Thoracic aorta (tissue), 2 donors: ENCODE results near the gene CLDND2. TPM values are rescaled to one million over a fixed set of nuclear protein-coding genes. Genes with fewer than 3 reads are reported as not detected.
"Not testable (repeated sequence)": the region's sequence is repeated elsewhere in the genome, so short reads cannot be mapped to it uniquely, and the experiment has no call there.

ENCODE experiments used
- ATAC-seq: fragments of 150-250 bp; one replicate; pipeline ENCODE4 v1.8.0; 2017; ENCODE audit warnings: low read depth; ENCODE audit not compliant: insufficient number of reproducible peaks, low FRiP score
- DNase-seq: peaks from one replicate; pipeline ENCODE4 v3.0.0-alpha.2; 2020; ENCODE audit warnings: low spot score
- H3K27ac ChIP-seq, 2 donors: fragments of 200-600 bp; sonication (generic); 1 replicate in 1 of 2; 2 replicates in 1 of 2; pipeline ENCODE4 v1.5.1; 2016; ENCODE audit warnings: mild to moderate bottlenecking in 2 of 2, moderate library complexity in 2 of 2
- H3K27me3 ChIP-seq: fragments of 200-600 bp; sonication (generic); replicated peaks from 2 replicates; pipeline ENCODE4 v1.6.0; 2016; ENCODE audit warnings: mild to moderate bottlenecking; ENCODE audit not compliant: insufficient read depth
- H3K36me3 ChIP-seq: fragments of 200-600 bp; sonication (generic); one replicate; pipeline ENCODE4 v1.5.1; 2016
- H3K4me1 ChIP-seq, 2 donors: fragments of 200-600 bp; sonication (generic); 1 replicate in 1 of 2; 2 replicates in 1 of 2; pipeline versions ENCODE4 v1.5.1 to v1.6.0; 2016; ENCODE audit warnings: low read depth in 2 of 2, mild to moderate bottlenecking in 1 of 2; ENCODE audit not compliant: control insufficient read depth in 1 of 2
- H3K4me3 ChIP-seq: fragments of 200-600 bp; sonication (generic); 2 replicates; pipeline ENCODE4 v1.5.1; 2016; ENCODE audit warnings: mild to moderate bottlenecking
- H3K9me3 ChIP-seq: fragments of 200-600 bp; sonication (generic); 2 replicates; pipeline ENCODE4 v1.5.1; 2016
- CTCF ChIP-seq: fragments of 200-600 bp; sonication (generic); IDR thresholded peaks from one replicate; pipeline ENCODE4 v1.5.1; 2019; ENCODE audit warnings: antibody characterized with exemption
- total RNA-seq, 2 donors: library from RNA; depleted of rRNA; stranded (reverse); fragments of >200 nt; gene quantifications; one replicate each; pipeline versions ENCODE4 v1.1.0 to v1.2.3, GENCODE V29; 2016

CLDND2 gene
- total RNA-seq: not detected

DNA sequence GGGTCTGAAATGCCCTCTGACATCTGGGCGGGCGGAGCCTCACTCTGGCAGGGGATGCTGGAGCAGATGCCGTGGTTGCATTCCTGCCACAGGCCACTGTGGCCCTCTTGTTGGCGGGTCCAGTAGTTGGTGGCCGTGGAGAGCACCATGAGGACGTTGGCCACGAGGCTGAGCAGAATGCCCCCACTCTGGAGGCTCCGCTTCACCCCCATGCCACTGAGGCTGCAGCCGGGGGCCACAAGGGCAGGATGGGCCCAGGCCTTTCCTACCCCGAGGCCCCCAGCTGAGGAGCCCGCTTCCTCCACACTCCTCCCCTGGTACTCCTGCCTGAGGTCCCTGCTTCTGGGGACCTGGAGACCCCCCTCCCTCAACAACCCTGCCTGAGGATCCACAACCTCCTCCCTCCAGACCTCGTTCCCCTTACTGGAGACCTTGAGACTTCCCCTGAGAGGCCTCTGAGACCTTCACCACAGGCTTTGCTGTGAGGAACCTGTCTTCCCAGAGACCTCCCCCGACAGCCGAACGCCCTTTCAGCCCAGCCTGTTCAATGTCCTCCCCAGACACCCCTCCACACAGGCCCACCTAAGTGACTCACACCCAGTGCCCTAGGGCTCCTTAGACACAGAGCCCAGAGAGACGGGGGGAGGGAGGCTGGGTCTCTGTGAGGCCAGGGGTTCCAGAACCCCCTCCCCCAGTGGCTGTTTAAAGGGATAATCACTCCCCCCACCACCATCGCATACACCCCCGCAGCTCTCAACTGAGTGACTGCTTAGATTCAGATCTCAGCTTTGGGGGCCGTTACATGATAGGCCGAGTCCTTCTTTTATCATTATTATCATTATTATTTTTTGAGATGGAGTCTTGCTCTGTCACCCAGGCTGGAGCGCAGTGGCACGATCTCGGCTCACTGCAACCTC is at the start of gene CLDND2:
Gene CLDND2 (minus strand): TSS at position 638 of the 917 bp plus-strand sequence. CDS start 426 bp downstream, at position 212.
- H3K27ac ChIP-seq: peak within 1 kb of the TSS; percentile 57 to 67
- no peak for TF ChIP-seq CTCF
- no peaks in the 10 kb centered on the region for H3K27me3 ChIP-seq
- no peaks in the 10 kb centered on the region for H3K9me3 ChIP-seq
- peak within 1 kb of the TSS; percentile 81 for H3K4me3 ChIP-seq
- no peaks in the 10 kb centered on the region for H3K36me3 ChIP-seq
- DNase-seq (no peak), ATAC-seq (no peak)
- peaks cover 7 to 22% of the 10 kb centered on the region in 2 donors for H3K4me1 ChIP-seq

DNA sequence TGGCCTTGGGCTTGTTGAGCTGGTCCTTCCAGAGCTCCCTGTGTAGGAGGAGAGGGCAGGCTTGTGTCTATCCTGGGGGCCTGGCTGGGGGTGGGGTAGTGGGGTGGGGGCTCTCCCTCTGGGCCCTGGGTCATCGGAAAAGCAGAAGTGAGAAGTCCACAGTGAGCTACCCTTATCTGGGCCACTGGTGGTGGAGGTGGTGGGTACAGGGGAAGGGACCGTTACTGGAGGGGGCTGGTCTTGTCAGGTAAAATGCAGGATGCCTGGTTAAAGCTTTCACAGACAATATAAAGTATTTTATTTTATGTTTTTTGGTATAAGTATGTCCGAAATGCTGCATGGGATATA is 49.0 kb upstream of the CLDND2 start:
- no peak for ATAC-seq
- Histone ChIP-seq H3K9me3 (no peaks in the 10 kb centered on the region), H3K4me3 (no peak overlapping the region), H3K4me1 (no peaks in the 10 kb centered on the region), H3K27me3 (no peaks in the 10 kb centered on the region), H3K27ac (no peak overlapping the region), H3K36me3 (no peaks in the 10 kb centered on the region)
- no peak for TF ChIP-seq CTCF
- no peak for DNase-seq

- no peaks in the 10 kb centered on the region for H3K4me1 ChIP-seq
- H3K27me3 ChIP-seq: no peaks in the 10 kb centered on the region
- H3K36me3 ChIP-seq: no peaks in the 10 kb centered on the region
- H3K4me3 ChIP-seq: peak within 1 kb of the TSS; percentile 14
- ATAC-seq: no peak
- no peak for TF ChIP-seq CTCF
- H3K27ac ChIP-seq: no peak within 1 kb of the TSS
- no peaks in the 10 kb centered on the region for H3K9me3 ChIP-seq
- DNase-seq: no peak
Measured at GRCh38 chr19:51417107-51417809, 48.5 kb upstream of the CLDND2 start, which contains the start of gene SIGLEC10. Gene SIGLEC10, minus strand, starts transcription at chr19:51417642. Its CDS starts 61 bp downstream, at chr19:51417581.

DNA sequence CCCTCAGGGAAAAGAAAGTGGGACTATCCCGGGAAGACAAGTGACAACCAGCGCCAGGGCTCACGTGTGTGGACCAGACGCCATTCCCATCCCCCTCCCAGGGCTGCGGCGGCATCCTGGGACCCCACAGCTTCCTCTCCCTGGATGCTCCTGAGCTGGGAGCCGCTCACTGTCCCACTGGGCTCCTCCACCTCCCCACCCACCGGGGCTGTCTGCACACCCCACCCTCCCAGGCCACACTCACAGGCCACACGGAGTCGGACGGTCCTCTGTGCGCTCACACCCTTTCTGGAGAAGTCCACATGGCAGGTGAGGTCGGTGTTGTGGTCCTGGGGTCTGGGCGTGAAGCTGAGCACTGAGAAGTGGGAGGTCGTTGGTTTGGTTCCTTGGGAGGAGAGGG is 47.6 kb upstream of the CLDND2 start:
- H3K27me3 ChIP-seq, ATAC-seq, DNase-seq, H3K9me3 ChIP-seq, H3K4me1 ChIP-seq, H3K36me3 ChIP-seq, H3K27ac ChIP-seq: not testable (repeated sequence)
- peak overlapping the region; percentile 14 for H3K4me3 ChIP-seq

DNA sequence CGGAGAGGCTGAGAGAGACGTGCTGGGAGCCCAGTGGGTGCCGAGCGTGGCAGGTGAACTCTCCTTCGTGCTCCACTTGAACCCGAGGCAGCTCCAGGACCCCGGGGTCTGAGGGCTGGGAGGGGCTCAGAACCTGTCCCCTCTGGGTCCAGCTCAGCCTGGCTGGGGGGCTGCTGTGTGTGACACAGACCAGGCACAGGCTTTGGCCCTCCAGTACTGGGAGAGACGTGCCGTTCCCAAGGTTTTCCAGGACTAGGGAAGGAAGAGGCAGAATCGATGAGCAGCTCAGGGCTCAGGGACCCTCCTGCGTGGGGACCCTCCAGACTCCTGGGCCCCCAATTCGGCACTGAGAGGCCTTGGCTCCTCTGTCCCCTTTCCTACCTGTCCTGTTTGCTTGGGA is 46.4 kb upstream of the CLDND2 start:
- no peak for ATAC-seq
- no peak overlapping the region for H3K27ac ChIP-seq
- H3K9me3 ChIP-seq: no peaks in the 10 kb centered on the region
- no peaks in the 10 kb centered on the region for H3K36me3 ChIP-seq
- no peak overlapping the region for H3K4me3 ChIP-seq
- DNase-seq: no peak
- no peaks in the 10 kb centered on the region for H3K27me3 ChIP-seq
- H3K4me1 ChIP-seq: no peaks in the 10 kb centered on the region
- no peak for TF ChIP-seq CTCF
